Endothelial cell (in vitro differentiated cells): ENCODE data around the gene RASSF8. TPM values are rescaled to one million over a fixed set of nuclear protein-coding genes. Genes with fewer than 3 reads are reported as not detected.
"Not testable (repeated sequence)": the region's sequence is repeated elsewhere in the genome, so short reads cannot be mapped to it uniquely, and the experiment has no call there.

Source experiments
- DNase-seq: peaks from one replicate; pipeline ENCODE4 v3.0.0; 2021; ENCODE audit warnings: low spot score
- H3K27ac Mint-ChIP-seq: one replicate; pipeline ENCODE4 v1.8.0; 2021; ENCODE audit warnings: mixed read lengths, inconsistent platforms; ENCODE audit not compliant: unreplicated experiment
- H3K27me3 Mint-ChIP-seq: one replicate; pipeline ENCODE4 v1.8.0; 2021; ENCODE audit warnings: mild to moderate bottlenecking, moderate library complexity, mixed read lengths, inconsistent platforms; ENCODE audit not compliant: unreplicated experiment
- H3K36me3 Mint-ChIP-seq: one replicate; pipeline ENCODE4 v1.8.0; 2021; ENCODE audit warnings: mild to moderate bottlenecking, low read depth, mixed read lengths, inconsistent platforms; ENCODE audit not compliant: unreplicated experiment
- H3K4me1 Mint-ChIP-seq: one replicate; pipeline ENCODE4 v1.8.0; 2021; ENCODE audit warnings: mild to moderate bottlenecking, mixed read lengths, inconsistent platforms; ENCODE audit not compliant: unreplicated experiment
- H3K4me3 Mint-ChIP-seq: one replicate; pipeline ENCODE4 v1.8.0; 2021; ENCODE audit warnings: mild to moderate bottlenecking, mixed read lengths, inconsistent platforms; ENCODE audit not compliant: unreplicated experiment
- H3K9me3 Mint-ChIP-seq: one replicate; pipeline ENCODE4 v1.8.0; 2021; ENCODE audit warnings: mixed read lengths, inconsistent platforms; ENCODE audit not compliant: unreplicated experiment
- total RNA-seq: library from RNA; stranded (reverse); fragmentation: NEBNext Ultra II Directional; extraction: Animal tissue kit (Norgen Biotek cat#: 25700); gene quantifications from one replicate; pipeline ENCODE4 v1.2.1, GENCODE V29; 2021; ENCODE audit not compliant: unreplicated experiment
- TF ChIP-seq, protein P1 (sequence below): fragments of 200-600 bp; sonication (generic); IDR thresholded peaks from one replicate; pipeline ENCODE4 v1.5.0; 2021; ENCODE audit warnings: antibody characterized with exemption; ENCODE audit not compliant: unreplicated experiment

The RASSF8 gene
- total RNA-seq, 1 donor from 2014 or later, result 87.2 TPM

DNA sequence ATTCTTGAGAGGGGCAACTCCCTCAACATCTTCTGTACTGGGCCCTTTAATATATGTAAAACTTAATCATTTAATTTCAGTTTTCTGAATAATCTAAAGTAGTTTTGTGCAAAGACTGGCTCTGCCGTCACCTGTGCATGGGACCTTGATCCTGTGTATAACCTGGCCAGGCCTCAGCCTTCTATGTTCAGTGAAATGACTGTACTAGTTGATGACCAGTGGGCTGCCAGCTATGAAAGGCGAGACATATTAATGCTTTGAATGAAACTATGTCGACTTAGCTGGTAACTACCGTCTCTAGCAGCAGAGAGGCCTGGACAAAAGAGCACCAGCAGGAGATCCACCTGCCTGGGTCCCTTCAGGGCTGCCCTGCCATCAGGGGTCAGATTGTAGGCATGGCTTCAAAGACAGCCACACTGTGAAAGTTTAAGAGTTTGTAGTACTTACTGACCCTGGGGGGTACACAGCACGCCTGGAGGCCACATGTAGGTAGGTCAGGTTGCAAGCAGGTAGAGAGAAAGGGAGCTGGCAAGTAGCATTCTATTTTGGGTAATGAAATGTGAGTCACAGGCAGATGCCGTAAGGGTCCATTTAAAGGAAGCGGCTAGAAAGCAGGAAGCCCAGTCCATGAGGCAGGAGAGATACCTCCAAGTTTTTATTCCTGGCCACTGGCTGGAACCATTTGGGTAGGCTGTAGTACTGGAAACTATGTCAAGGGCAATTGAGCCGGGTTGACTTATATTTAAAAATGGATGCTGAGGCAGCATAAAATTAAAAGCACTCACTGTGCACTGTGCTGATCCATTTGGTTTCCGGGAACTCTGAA is 89.1 kb downstream of the RASSF8 start:
- TF ChIP-seq, protein P1, sequence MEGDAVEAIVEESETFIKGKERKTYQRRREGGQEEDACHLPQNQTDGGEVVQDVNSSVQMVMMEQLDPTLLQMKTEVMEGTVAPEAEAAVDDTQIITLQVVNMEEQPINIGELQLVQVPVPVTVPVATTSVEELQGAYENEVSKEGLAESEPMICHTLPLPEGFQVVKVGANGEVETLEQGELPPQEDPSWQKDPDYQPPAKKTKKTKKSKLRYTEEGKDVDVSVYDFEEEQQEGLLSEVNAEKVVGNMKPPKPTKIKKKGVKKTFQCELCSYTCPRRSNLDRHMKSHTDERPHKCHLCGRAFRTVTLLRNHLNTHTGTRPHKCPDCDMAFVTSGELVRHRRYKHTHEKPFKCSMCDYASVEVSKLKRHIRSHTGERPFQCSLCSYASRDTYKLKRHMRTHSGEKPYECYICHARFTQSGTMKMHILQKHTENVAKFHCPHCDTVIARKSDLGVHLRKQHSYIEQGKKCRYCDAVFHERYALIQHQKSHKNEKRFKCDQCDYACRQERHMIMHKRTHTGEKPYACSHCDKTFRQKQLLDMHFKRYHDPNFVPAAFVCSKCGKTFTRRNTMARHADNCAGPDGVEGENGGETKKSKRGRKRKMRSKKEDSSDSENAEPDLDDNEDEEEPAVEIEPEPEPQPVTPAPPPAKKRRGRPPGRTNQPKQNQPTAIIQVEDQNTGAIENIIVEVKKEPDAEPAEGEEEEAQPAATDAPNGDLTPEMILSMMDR, result no peak
- Mint-ChIP-seq H3K9me3 (no peaks in the 10 kb centered on the region), H3K4me3 (no peak overlapping the region), H3K36me3 (no peaks in the 10 kb centered on the region), H3K27me3 (peaks cover 1% of the 10 kb centered on the region), H3K4me1 (peaks cover 17% of the 10 kb centered on the region), H3K27ac (no peak overlapping the region)
- no peak for DNase-seq

DNA sequence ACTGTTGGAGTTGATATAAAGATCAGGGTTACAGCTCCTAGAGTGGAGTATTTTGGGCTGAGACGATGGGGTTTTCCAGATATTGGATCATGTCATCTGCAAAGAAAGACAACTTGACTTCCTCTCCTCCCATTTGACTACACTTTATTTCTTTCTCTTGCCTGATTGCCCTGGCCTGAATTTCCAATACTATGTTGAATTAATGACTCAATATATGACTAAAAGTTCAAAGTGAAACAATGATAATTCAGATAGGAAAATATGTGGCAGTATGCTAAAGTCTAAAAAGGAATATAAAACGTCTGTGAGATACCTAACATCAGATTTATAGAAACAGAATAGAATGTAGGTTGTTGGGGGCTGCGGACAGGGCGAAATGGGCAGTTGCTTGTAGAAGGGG is 94.2 kb downstream of the RASSF8 start:
- TF ChIP-seq, protein P1, result no peak
- Mint-ChIP-seq H3K36me3 (peaks cover 7% of the 10 kb centered on the region), H3K27me3 (peaks cover 3% of the 10 kb centered on the region), H3K27ac (no peak overlapping the region), H3K4me3 (no peak overlapping the region), H3K9me3 (no peaks in the 10 kb centered on the region), H3K4me1 (peaks cover 16% of the 10 kb centered on the region)
- DNase-seq, result no peak

- H3K27me3 Mint-ChIP-seq, result peaks cover 2% of the 10 kb centered on the region
- H3K4me1 Mint-ChIP-seq, result peaks cover 9% of the 10 kb centered on the region
- TF ChIP-seq, protein P1, result no peak
- no peak overlapping the region for H3K27ac Mint-ChIP-seq
- H3K9me3 Mint-ChIP-seq, result no peaks in the 10 kb centered on the region
- H3K4me3 Mint-ChIP-seq, result no peak overlapping the region
- DNase-seq, result no peak
- peaks cover 13% of the 10 kb centered on the region for H3K36me3 Mint-ChIP-seq
Measured at GRCh38 chr12:26054383-26054782, 95.9 kb downstream of the RASSF8 start.

DNA sequence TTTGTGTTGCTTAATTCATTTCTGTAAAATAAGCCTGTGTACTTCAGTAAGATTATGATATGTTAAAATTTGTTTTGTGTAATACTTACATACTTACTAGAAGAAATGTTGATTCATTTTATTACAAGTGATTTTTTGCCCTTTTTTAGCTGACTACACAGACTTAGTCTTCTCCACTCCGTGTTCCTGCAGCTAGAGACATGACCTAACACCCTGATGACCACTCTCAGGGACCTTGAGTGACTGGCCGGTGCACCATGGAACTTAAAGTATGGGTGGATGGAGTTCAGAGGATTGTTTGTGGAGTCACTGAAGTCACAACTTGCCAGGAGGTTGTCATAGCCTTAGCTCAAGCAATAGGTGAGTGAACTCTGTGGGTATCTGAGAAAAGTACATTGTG is 96.6 kb downstream of the RASSF8 start:
- no peak for DNase-seq
- no peak overlapping the region for H3K27ac Mint-ChIP-seq
- H3K27me3 Mint-ChIP-seq, result peaks cover 2% of the 10 kb centered on the region
- no peaks in the 10 kb centered on the region for H3K9me3 Mint-ChIP-seq
- no peak overlapping the region for H3K4me3 Mint-ChIP-seq
- H3K36me3 Mint-ChIP-seq, result peaks cover 13% of the 10 kb centered on the region
- peaks cover 9% of the 10 kb centered on the region for H3K4me1 Mint-ChIP-seq
- TF ChIP-seq, protein P1, result no peak

DNA sequence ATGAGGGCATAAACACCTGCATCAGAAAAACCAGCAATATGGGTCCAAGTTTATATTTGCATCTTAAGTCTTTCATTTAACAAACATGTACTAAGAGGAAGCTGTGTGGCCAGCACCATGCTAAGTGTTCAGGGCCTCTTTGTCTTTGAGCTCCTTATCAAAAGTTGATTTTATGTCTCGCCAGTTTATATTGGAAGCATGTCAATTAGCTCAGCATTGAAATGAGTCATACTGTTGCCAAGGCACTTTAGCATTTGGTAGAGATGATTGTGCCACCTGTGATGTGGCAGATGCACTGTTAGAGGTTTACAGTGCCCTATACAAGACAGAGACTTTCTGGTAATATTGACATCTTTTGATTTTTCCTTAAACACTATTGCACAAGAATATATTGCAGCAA is 97.9 kb downstream of the RASSF8 start:
- no peak for DNase-seq
- H3K36me3 Mint-ChIP-seq, result peaks cover 13% of the 10 kb centered on the region

DNA sequence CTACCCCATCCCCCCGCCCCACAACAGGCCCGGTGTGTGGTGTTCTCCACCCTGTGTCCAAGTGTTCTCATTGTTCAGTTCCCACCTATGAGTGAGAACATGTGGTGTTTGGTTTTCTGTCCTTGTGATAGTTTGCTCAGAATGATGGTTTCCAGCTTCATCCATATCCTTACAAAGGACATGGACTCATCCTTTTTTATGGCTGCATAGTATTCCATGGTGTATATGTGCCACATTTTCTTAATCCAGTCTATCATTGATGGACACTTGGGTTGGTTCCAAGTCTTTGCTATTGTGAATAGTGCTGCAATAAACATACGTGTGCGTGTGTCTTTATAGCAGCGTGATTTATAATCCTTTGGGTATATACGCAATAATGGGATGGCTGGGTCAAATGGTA is 98.8 kb downstream of the RASSF8 start:
- not testable (repeated sequence) for H3K27ac Mint-ChIP-seq, H3K9me3 Mint-ChIP-seq, DNase-seq, H3K4me3 Mint-ChIP-seq, H3K4me1 Mint-ChIP-seq, H3K27me3 Mint-ChIP-seq
- peaks cover 13% of the 10 kb centered on the region for H3K36me3 Mint-ChIP-seq

More for the DNA sequence above, 97.9 kb downstream of the RASSF8 start:
- TF ChIP-seq, protein P1, result no peak
- peaks cover 2% of the 10 kb centered on the region for H3K27me3 Mint-ChIP-seq
- no peak overlapping the region for H3K27ac Mint-ChIP-seq
- peaks cover 9% of the 10 kb centered on the region for H3K4me1 Mint-ChIP-seq
- no peaks in the 10 kb centered on the region for H3K9me3 Mint-ChIP-seq
- H3K4me3 Mint-ChIP-seq, result no peak overlapping the region
